HG03139 (cell line): Measurements from ENCODE around the gene HSD17B1.
"Not testable (repeated sequence)": the region's sequence is repeated elsewhere in the genome, so short reads cannot be mapped to it uniquely, and the experiment has no call there.

Experiments
- ATAC-seq: cut with Tn5 transposase; IDR thresholded peaks from one replicate; pipeline ENCODE4 v1.9.1; 2021; ENCODE audit not compliant: unreplicated experiment

The HSD17B1 gene

DNA sequence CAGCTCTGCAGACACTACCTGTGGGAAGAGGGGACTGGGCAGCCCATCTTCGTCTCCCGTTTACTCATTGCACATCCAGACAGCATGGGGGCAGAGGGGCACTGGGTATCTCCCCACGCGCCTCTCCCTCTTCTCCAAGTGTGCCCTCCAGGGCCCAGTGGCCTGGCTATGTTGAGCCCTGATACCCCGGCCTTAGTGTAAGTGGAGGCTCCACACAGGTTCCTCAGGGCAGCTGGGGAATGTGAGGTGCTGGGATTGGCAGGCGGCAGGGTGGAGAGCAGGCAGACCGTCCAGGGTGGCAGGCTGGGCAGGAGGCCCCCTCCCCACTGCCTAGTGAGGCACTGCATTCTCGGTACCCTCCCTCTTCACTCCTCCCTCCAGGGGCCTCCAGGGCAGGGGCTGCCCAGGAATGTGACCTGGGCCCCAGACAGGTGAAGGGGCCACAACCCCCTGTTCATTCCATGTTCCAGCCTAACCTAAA is 29.9 kb upstream of the HSD17B1 start:
- no peak for ATAC-seq

- ATAC-seq, result no peak
These were observed 27.5 kb upstream of the HSD17B1 start for GRCh38 chr17:42525221-42525620.

DNA sequence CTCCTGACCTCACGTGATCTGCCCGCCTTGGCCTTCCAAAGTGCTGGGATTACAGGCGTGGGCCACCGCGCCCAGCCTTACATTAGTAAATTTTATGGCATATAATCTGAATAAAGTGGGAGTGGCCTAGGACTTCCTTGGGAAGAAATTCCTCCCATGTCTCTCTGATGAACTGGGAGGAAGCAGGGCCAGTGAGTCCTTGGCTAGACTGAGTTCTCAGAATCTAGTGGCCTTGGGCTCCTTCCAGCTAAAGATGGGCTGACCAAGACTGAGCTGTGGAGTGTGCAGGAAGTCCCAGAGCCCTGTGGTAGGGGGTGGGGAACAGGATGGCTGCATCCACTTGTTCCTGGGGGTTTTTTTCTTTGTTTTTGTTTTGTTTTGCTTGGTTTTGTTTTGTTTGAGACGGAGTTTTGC is 26.7 kb upstream of the HSD17B1 start:
- ATAC-seq, result no peak

- ATAC-seq, result no peak
These were observed 24.8 kb upstream of the HSD17B1 start for GRCh38 chr17:42527932-42528331.

- ATAC-seq, result no peak
These were observed 23.7 kb upstream of the HSD17B1 start for GRCh38 chr17:42529061-42529460.

DNA sequence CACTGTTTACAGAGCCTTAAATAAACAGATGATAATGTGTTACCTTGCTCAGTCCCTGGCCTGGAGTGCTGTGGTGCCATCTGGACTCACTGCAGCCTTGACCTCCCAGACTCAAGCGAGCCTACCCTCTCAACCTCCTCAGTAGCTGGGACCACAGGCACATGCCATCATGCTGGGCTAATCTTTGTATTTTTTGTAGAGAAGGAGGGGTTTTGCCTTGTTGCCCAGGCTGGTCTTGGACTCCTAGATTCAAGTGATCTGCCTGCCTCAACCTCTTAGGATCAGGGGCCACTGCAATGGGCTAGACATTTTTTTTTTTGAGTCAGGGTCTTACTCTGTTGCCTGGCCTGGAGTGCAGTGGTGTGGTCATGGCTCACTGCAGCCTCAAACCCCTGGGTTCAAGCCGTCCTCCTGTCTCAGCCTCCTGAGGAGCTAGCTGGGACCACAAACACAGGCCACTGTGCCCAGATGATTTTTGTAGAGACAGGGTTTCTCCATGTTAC is 21.7 kb upstream of the HSD17B1 start:
- no peak for ATAC-seq

GRCh38 chr17:42531455-42532354 is 21.0 kb upstream of the HSD17B1 start:
- no peak for ATAC-seq

- ATAC-seq, result no peak
These were observed 17.3 kb upstream of the HSD17B1 start for GRCh38 chr17:42535155-42536047.

DNA sequence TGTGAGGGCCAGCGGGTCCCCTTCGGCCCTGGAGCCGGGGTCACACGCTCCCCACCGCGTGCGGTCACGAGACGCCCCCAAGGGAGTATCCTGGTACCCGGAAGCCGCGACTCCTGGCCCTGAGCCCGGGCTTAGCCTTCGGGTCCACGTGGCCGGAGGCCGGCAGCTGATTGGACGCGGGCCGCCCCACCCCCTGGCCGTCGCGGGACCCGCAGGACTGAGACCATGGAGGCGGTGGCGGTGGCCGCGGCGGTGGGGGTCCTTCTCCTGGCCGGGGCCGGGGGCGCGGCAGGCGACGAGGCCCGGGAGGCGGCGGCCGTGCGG is 16.7 kb upstream of the HSD17B1 start, which contains the start of gene NAGLU:
NAGLU (plus strand) TSS at position 194 of the 324 bp plus-strand sequence; CDS start at position 226, 32 bp downstream.
- ATAC-seq, result peak; percentile 72

GRCh38 chr17:42536372-42537155 is 16.2 kb upstream of the HSD17B1 start:
- peak; percentile 41 for ATAC-seq

GRCh38 chr17:42537156-42537805 is 15.4 kb upstream of the HSD17B1 start:
- no peak for ATAC-seq

- ATAC-seq, result no peak
These were observed 14.8 kb upstream of the HSD17B1 start for GRCh38 chr17:42537826-42538451.

DNA sequence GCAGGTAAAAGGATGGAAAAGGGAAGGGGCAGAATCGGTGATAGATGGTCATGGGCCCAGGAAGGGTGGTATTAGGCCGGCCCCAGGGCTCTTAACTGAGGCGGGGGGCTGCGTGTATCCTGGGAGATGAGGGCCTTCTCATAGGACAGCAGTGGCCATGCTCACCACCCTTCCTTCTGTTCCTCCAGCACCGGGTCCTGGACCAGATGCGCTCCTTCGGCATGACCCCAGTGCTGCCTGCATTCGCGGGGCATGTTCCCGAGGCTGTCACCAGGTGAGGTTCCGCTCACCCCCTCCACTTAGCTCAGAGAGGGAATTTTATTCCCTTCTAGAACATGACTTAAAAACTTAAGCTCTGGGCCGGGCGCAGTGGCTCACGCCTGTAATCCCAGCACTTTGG is 14.2 kb upstream of the HSD17B1 start:
- ATAC-seq, result no peak

GRCh38 chr17:42540558-42540957 is 12.2 kb upstream of the HSD17B1 start:
- ATAC-seq, result not testable (repeated sequence)

GRCh38 chr17:42541041-42541833 is 11.5 kb upstream of the HSD17B1 start:
- ATAC-seq, result no peak

DNA sequence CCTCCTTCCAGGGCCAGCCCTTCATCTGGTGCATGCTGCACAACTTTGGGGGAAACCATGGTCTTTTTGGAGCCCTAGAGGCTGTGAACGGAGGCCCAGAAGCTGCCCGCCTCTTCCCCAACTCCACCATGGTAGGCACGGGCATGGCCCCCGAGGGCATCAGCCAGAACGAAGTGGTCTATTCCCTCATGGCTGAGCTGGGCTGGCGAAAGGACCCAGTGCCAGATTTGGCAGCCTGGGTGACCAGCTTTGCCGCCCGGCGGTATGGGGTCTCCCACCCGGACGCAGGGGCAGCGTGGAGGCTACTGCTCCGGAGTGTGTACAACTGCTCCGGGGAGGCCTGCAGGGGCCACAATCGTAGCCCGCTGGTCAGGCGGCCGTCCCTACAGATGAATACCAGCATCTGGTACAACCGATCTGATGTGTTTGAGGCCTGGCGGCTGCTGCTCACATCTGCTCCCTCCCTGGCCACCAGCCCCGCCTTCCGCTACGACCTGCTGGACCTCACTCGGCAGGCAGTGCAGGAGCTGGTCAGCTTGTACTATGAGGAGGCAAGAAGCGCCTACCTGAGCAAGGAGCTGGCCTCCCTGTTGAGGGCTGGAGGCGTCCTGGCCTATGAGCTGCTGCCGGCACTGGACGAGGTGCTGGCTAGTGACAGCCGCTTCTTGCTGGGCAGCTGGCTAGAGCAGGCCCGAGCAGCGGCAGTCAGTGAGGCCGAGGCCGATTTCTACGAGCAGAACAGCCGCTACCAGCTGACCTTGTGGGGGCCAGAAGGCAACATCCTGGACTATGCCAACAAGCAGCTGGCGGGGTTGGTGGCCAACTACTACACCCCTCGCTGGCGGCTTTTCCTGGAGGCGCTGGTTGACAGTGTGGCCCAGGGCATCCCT is 9.3 kb upstream of the HSD17B1 start:
- ATAC-seq, result no peak

GRCh38 chr17:42544874-42545283 is 7.8 kb upstream of the HSD17B1 start:
- ATAC-seq, result no peak
